GM19452 (cell line): ENCODE measurements around the gene PRR13.

Source experiments
- ATAC-seq: cut with Tn5 transposase; IDR thresholded peaks from one replicate; pipeline ENCODE4 v1.9.1; 2021; ENCODE audit not compliant: unreplicated experiment

Gene PRR13

DNA sequence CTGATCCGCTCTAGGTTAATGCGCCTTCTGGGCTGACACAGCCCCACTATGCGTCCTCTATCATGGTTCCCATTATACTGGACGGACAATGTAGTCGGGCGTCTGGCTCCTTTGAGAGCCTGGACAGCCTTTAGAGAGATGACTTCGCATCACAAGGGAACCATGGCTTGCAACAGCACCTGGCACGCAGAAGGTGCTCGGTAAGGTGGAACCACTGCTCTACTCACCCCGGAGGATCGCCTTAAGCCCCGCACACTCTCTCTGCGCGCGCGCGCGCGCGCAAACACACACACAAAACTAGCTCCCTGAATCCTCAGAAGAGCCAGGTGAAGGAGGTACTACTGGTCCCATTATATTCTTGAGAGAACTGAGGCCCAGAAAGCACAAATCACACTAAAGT lies 50.7 kb downstream of the PRR13 start:
- ATAC-seq = no peak

DNA sequence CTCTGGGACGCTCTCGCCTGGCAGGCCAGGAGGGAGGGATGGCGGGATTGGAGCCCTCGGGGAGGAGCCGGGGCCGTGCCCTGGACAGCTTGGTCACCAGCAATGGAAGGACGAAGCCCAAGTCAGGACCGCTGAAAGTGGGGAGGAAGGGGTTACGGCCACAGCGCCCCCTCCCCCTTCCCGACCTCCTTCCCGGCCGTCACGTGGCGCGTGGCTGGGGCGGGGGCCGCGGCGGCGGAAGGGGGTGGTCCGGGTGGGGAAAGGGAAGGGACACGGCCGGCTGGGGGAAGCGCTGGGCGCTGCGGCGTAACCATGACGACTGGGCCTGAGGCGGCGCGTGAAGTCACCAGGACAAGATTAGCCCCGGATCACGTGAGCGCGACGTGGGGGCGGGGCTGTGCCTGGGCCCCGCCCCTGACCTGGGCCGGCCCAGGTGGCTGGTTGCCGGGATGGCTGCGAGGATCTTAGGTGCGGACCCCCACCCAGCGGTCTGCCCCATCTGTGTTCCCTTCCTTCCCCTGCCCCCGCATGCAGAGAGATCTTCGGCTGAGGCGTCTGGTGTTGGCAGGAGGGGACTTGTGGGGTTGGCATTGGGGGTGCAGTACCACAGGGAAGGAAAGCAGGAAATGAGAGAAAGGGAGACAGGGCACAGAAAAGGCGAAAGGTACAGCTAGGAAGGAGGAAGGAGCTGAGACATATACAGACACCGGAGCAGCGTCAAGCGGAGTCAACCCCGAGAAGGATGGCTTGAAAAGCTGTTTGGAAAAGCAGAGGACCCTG lies 51.5 kb downstream of the PRR13 start:
- peak; percentile 86 for ATAC-seq

DNA sequence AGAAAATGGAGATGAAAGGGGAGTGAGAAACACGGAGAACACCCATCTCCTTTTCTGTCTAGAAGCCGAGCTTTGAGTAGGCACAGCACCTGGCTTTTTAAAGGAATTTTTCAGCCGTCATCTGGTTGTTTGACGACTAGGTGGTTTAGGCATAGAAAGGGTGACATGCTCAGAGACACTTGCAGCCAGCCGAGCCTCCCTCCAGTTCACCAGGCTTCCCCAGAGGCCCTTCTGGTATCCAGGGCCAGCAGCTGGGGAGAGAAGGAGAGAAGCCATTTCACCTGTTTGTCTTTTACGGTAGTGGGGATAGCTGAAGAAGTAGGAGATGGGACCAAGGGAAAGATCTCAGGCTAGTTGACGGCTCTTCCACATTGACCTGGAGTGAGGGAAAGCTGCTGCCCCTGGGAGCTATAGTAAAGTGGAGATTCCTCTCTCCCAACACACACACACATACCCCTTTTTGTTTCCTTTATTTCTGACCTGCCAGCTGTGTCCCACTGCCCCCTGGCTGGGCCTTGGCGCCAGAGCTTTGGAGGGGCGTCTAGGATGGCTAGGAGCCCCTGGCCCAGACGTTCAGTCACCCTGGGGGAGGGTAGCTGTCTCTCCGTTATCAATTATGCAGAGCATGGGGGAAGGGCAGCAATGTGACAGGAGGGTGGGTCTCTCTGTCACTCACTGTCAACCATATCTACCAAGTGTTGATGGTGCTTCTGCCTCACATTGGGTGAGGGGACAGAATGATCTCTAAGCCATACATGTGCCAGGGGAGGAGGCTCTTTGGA lies 52.3 kb downstream of the PRR13 start:
- ATAC-seq = no peak
